ENCODE data around the gene SMAD7.

GRCh38 chr18:48986851-48987761, 36.3 kb upstream of the SMAD7 start:
- TF ChIP-seq CTCF (IDR thresholded peaks at IDR 0.05) (no peak), POLR2A (IDR thresholded peaks at IDR 0.05) (no peak), EP300 (IDR thresholded peaks at IDR 0.05) (no peak), POLR2AphosphoS5 (IDR thresholded peaks at IDR 0.05) (no peak)
